GM19099 (cell line): ENCODE measurements around the gene CCNT2.

Experiments used
- POLR2A ChIP-seq: IDR thresholded peaks from 3 replicates; pipeline ENCODE4 v1.6.1; 2011; ENCODE audit warnings: low read depth; ENCODE audit not compliant: insufficient read length; ENCODE audit errors: extremely low read depth

Gene CCNT2

DNA sequence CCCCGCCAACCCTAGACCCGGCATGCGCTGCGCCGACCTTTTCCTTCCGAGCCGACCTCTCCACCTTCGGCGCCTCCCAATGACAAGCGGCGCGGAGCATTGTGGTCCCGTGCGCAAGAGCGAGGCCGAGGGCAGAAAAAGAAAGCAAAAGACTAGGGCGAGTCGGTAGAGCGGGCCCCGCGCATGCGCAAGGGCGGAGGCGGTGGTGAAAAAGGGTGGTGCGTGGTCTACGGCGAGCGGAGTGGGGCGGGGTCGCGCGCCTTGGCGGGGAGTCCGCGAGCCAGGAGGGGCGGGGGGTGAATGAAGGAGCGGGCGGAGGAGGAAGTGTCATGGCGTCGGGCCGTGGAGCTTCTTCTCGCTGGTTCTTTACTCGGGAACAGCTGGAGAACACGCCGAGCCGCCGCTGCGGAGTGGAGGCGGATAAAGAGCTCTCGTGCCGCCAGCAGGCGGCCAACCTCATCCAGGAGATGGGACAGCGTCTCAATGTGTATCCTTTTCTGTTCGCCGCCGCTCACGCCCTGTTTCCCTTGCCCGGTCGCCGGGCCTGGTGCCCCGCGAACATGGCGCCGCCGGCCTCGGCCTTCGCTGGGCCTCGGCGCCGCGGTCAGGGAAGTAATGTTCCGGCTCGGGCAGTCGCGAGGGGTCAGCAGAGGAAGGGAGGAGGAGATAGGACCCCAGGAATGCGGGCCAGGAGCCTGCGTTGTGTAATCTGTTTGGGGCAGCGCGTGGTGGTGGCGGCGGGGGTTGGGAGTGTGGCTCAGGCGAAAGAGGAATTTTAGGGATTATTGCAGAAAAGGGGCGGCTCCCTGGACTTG is at the start of gene CCNT2:
CCNT2 (plus strand) TSS at position 297 of the 815 bp plus-strand sequence; CDS start at position 330, 33 bp downstream.
- TF ChIP-seq POLR2A, result peak; percentile 70

DNA sequence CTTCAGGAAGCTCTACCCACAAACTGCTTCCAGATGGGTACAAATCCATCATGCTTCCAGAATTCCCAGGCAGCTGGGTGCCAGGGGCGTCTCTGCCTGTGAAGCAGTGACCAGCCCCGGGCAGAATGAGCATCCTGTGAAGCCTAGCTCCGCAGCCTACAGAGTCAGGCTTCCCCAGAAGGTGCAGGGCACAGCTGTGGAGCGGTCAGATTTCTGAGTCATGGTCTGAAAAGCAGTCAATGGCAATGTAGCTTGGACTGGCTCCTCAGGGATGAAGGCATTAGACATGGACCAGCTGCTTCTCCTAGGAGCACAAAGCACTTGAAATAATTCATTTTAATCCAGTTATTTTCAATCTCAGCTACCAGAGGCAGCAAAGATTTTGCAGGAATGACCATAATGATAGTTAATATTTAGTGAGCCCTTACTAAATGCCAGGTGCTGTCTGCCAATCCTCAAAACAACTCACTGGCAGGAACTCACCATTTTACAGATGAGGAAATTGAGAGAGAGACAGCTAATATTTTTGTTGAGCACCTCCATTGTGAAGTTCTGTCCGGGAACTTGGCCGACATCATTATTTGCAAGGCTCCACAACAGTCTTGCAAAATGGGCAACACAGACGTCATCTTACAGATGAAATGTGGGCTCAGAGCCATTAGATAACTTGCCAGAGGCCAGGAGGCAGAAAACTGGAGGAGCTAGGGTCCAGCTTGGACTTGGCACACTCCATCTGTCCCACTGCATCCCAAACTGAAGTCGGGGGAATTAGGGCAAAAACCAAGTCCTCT is 48.5 kb upstream of the CCNT2 start:
- no peak for TF ChIP-seq POLR2A

DNA sequence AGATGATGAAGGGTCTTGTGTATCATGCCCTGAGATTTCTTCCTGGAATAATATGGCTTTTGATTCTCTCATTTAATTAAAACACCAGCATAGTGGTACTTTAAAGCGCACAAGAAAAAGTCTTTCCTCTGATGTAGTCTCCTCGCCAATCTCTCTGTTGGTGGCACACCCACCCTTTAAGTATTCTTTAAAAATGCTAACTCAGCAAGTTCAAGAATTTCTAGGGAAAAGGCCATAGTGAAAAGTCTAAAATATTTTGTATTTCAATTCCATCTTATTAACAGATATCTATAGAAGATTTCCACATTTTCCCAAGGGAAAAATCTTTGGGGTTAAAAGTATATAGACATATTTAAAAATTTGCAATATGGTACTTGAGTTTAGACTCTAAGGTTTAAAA is 45.5 kb upstream of the CCNT2 start:
- no peak for TF ChIP-seq POLR2A

DNA sequence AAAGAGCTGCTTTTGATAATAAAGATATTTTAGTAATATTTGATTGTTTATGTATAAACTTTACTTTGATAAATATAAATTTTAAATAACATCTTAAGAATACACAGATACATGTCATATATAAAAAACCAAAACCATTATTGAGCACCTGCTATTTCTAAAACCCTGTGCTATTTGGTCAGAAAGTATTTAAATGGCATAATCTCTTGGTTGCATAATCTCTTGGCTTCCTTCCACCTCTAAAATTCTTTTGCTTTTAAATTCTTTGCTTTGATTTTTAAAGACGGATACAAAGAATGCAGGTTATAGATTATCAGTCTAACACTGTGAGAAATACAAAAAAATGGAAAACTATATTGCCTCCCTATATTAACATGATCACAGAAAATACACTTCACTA is 43.3 kb upstream of the CCNT2 start:
- no peak for TF ChIP-seq POLR2A

DNA sequence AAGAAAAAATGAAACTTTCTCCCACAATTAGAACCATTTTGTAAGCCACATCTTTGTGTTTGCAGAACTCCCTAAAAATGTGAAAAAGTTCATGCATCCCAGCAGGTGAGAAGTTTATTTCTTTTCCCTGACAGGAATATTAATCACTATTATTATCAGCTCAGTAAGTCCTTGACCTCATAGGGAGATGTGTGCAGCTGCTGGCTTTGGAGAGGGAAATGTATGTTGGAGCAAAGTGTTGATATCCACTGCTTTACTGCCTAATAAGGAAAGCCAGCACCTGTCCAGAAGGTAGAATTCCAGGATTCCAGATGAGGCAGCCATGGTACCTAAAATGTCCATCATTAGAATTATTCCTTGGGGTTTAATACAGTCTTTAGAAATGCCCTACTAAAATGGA is 35.8 kb upstream of the CCNT2 start:
- TF ChIP-seq POLR2A, result no peak

DNA sequence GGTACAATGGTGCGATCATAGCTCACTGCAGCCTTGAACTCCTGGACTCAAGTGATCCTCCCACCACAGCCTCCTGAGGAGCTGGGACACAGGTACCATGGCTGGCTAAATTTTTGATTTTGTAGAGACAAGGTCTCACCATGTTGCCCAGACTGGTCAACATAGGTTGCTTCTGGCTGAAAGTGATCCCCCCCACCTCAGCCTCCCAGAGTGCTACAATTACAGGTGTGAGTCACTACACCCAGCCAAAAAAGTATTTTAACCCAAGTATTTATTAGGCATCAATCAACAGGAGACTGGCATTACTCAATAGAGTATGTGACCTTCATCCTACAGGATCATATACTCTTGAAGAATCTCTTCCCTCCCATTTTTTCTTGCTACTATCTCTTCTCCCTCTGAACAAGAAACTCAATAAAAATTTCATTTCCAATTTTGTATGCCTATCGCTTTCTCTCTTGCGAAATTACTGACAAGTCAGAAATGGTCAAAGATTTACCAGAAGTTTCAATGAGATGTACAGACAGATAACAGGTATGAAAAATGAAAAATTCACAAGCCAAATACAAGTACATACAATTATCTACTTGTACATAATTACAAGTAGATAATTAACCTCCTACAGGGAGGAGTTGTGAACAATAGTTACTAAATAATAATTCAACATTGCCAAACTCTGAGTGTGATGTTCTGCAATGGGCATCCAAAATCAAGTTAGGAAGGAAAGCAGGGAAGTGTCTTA is 34.9 kb upstream of the CCNT2 start:
- TF ChIP-seq POLR2A, result no peak

DNA sequence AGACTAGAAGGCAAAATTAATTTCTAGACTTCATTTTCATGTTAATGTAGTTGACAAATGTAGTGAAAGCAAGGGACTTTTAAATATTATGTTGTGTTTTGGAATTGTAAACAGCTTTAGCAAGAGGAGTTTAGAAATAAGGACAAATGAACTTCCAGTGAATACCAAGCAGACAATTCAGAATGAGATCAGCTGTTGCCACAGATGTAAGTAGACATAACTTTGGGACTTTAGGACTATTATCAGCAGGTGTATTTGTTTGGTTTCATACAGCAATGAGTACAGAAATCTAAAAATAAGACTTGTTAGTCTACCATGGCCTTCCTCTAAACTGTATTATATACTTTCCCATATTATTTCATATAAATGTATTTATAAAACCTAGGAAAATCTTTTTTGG is 34.2 kb upstream of the CCNT2 start:
- TF ChIP-seq POLR2A, result no peak

DNA sequence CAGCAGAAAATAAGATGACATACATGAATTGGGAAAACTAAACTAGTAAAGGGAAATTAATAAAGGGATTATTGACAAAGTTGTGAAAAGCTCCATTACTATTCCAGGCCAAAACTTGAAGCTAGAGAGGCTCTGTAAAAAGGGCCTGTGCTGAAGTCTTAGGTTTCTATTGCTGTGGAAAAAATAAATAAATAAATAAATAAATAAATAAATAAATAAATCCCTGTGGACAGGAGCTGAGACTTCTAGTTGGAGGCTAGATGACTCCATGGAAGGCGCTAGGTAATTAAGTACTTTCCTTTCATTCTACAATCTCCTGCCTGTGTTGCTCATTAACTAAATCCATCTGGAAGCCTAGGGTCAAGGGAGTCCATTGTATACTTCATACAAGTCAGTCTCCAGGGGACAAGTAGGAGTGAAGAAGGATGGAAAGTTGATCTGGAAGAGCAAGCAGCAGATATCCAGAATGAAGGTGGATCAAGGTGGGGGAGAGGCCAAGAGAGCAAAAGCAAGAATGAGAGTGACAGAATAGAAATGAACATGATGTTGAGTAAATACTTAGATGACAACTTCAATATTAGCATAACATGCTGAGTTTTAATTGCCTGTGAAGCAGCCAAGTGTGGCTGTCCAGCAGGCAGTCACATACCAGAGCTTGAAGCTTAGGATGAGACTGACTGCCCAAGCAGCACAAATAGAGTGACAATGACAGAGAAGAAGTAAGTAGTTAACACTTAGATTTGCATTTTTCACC is 26.2 kb upstream of the CCNT2 start:
- no peak for TF ChIP-seq POLR2A

DNA sequence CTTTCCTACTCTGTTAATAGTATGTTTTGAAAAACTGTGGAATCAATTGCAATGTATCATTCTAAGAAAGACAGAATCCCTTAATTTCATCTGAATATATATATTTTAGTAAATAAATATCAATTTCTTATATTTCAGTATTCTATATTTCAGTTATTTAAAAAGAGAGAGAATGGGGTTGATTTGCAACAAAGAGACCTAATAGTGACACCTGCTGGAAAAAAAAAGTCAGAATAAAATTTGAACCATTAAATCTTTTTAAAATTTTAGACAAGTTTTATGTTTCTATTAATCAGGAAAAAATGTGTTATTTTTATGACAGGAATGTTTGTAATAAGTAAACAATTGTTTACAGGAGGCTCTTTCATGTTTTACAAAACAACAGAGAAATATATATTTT is 20.7 kb upstream of the CCNT2 start:
- no peak for TF ChIP-seq POLR2A

DNA sequence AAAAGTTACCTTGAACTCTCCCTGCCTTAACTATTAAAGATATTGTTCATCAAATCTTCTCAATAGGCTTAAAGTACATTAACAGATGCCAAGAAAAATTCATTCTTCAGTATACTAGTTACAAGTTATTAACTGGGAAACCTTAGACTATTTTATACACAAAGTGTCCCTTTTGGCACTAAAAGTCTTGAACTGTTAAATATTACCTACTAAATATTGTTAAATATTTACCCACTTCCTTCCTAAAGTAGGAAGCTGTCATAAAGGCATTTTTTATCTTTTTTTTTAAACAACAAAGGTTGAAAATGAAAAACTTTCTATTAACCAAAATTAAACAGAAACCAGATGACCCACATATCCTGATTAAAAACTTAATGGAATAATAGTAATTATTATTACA is 19.4 kb upstream of the CCNT2 start:
- TF ChIP-seq POLR2A, result no peak

DNA sequence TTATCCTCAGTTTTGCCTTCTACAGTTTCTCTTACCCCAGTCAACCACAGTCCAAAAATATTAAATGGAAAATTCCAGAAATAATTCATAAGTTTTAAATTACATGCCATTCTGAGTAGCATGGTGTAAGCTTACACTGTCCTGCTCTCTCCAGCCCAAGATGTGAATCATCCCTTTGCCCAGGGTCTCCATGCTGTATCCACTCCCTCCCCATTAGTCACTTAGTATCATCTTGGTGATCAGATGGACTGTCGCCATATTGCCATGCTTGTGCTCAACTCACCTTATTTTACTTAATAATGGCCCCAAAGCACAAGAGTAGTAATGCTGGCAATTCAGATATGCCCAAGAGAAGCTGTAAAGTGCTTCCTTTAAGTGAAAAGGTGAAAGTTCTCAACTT is 18.5 kb upstream of the CCNT2 start:
- TF ChIP-seq POLR2A, result no peak

DNA sequence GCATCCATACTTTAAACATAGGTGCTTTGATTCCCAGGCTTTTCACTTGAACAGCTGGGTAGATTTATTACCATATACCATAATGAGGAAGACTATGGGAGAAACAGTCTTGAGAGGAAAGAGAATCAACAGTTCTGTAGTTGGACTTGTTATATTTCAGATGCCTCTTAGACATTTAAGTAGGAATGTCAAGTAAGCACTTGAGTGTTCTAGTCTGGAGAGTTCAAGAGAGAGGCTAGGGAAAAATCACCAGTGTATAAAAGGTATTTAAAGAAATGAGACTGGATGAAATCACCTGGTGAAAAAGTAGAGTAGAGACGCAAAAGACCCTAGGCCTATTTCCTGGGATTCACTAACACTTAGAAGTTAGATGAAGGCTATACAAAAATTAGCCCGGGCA is 13.5 kb upstream of the CCNT2 start:
- TF ChIP-seq POLR2A, result no peak

DNA sequence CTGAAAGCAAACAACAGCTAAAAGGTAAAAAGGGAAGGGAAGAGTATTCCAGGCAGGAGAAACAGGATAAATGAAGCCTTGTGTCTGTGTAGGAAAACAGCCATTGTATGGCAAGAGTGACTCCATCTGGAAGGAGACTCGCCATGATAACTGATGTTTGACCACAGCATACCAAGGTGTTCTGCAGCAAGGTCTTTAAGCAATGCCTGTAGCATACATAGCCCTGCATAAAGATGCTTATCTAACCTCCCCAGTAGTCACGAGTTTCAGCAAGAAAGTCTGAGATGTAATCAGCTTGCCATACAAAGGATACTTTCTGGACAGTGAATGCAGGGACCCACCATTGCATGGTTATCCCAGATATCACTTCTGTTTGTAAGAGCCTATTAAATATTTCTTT is 11.9 kb upstream of the CCNT2 start:
- TF ChIP-seq POLR2A, result no peak

DNA sequence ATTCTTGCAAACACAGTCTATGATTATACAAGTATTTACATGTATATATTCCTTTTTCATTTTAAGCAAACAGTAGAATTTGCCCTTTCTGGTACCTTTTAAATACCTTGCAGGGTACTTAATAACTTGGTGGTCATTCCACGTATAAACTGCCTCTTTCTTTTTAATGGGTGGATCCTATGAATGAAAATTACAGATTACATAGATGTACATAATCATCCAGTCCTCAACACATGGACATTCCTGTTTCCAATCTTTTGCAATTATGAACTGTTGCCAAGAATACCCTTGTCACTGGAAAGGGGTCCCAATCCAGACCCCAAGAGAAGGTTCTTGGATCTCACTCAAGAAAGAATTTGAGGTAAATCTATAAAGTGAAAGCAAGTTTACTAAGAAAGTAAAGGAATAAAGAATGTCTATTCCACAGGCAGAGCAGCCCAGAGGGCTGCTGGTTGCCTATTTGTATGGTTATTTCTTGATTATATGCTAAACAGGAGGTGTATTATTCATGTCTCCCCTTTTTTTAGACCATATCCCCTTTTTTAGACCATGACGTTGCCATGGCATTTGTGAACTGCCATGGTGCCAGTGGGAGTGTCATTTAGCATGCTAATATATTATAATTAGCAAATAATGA is 7.7 kb upstream of the CCNT2 start:
- no peak for TF ChIP-seq POLR2A
